Lower leg skin (tissue), 4 donors: ENCODE results near the gene H6PD. TPM values are rescaled to one million over a fixed set of nuclear protein-coding genes. Genes with fewer than 3 reads are reported as not detected.

ENCODE experiments used
- DNase-seq, 2 donors: peaks; one replicate each; pipeline ENCODE4 v3.0.0-alpha.2; 2019; ENCODE audit warnings: low spot score in 2 of 2
- H3K4me3 ChIP-seq: fragments of 200-600 bp; sonication (generic); 2 replicates; pipeline ENCODE4 v1.5.1; 2017; ENCODE audit warnings: mild to moderate bottlenecking, low read depth; ENCODE audit not compliant: poor library complexity, severe bottlenecking
- POLR2A ChIP-seq, 2 donors: fragments of 450-650 bp; IDR thresholded peaks; one replicate each; pipeline ENCODE4 v1.6.1; 2016 to 2017; ENCODE audit warnings: antibody characterized with exemption in 2 of 2, mild to moderate bottlenecking in 1 of 2, moderate library complexity in 1 of 2
- WGBS, 2 donors: methylation state at CpG; one replicate each; pipeline ENCODE4 v1.1.5; 2018; 5-methylcytosine and 5-hydroxymethylcytosine counted together
- intact Hi-C: fragments of 100-400 bp; cut with DNase I; formaldehyde crosslinking; loops from one replicate; pipeline ENCODE4 v1.15.0; 2023; ENCODE audit warnings: low total_unique reads
- total RNA-seq, 4 donors: library from RNA; depleted of rRNA; stranded (reverse); fragments of >200 nt; gene quantifications; one replicate each; pipeline ENCODE4 v1.1.0, GENCODE V29; 2016
- TF ChIP-seq, protein P1 (sequence below), 3 donors: fragments of 450-650 bp; IDR thresholded peaks; one replicate each; pipeline ENCODE4 v1.5.1; 2016; ENCODE audit warnings: antibody characterized with exemption in 3 of 3, mild to moderate bottlenecking in 3 of 3, moderate library complexity in 2 of 3

H6PD gene
- total RNA-seq, 4 donors from 2014 or later: 65.5 to 98.7 (median 87.8) TPM

- no peak overlapping the region for H3K4me3 ChIP-seq
- intact Hi-C loops: no loop called here
- WGBS, 2 donors: 49 to 52% methylated on average over 6 of the region's 6 CpGs
- TF ChIP-seq POLR2A (IDR thresholded peaks at IDR 0.05): no peak
- TF ChIP-seq, protein P1, sequence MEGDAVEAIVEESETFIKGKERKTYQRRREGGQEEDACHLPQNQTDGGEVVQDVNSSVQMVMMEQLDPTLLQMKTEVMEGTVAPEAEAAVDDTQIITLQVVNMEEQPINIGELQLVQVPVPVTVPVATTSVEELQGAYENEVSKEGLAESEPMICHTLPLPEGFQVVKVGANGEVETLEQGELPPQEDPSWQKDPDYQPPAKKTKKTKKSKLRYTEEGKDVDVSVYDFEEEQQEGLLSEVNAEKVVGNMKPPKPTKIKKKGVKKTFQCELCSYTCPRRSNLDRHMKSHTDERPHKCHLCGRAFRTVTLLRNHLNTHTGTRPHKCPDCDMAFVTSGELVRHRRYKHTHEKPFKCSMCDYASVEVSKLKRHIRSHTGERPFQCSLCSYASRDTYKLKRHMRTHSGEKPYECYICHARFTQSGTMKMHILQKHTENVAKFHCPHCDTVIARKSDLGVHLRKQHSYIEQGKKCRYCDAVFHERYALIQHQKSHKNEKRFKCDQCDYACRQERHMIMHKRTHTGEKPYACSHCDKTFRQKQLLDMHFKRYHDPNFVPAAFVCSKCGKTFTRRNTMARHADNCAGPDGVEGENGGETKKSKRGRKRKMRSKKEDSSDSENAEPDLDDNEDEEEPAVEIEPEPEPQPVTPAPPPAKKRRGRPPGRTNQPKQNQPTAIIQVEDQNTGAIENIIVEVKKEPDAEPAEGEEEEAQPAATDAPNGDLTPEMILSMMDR (IDR thresholded peaks at IDR 0.05): no peak
- DNase-seq: no peak
Measured at GRCh38 chr1:9251501-9251900, 16.9 kb downstream of the H6PD start.

DNA sequence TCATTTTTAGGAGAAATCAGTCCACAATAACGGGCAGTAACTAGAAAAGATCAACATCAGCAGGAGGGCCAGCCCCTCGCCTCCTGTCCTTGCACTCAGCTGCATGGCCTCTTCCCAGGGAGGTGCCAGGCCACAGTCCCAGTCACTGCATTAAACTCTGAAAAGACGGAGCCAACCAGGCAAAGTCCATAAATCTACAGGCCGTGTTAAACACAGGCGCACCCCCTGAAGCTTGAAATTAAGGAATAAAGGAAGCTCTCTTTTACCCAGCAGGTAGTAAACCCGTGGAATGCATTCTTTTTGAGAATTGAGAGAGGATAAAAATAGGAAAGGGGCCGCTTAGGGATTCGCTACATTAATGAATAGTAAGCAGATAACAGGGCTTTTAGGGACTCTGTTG lies 18.4 kb downstream of the H6PD start:
- TF ChIP-seq POLR2A (IDR thresholded peaks at IDR 0.05): no peak
- TF ChIP-seq, protein P1 (IDR thresholded peaks at IDR 0.05): no peak
- WGBS, 2 donors: 66 to 80% methylated on average over 8 of the region's 8 CpGs
- intact Hi-C loops: no loop called here
- DNase-seq: no peak
- H3K4me3 ChIP-seq: no peak overlapping the region

- no peak overlapping the region for H3K4me3 ChIP-seq
- intact Hi-C loops: no loop called here
- DNase-seq: no peak
- 83% methylated on average over 10 of the region's 10 CpGs for WGBS, 2 donors
- no peak for TF ChIP-seq POLR2A (IDR thresholded peaks at IDR 0.05)
- TF ChIP-seq, protein P1 (IDR thresholded peaks at IDR 0.05): no peak
Measured at GRCh38 chr1:9253453-9254105, 19.0 kb downstream of the H6PD start.

- no peak for DNase-seq
- intact Hi-C loops: no loop called here
- 88 to 95% methylated on average over 7 of the region's 7 CpGs for WGBS, 2 donors
- TF ChIP-seq, protein P1 (IDR thresholded peaks at IDR 0.05): no peak
- no peak for TF ChIP-seq POLR2A (IDR thresholded peaks at IDR 0.05)
- no peak overlapping the region for H3K4me3 ChIP-seq
Measured at GRCh38 chr1:9256332-9256731, 21.8 kb downstream of the H6PD start.

DNA sequence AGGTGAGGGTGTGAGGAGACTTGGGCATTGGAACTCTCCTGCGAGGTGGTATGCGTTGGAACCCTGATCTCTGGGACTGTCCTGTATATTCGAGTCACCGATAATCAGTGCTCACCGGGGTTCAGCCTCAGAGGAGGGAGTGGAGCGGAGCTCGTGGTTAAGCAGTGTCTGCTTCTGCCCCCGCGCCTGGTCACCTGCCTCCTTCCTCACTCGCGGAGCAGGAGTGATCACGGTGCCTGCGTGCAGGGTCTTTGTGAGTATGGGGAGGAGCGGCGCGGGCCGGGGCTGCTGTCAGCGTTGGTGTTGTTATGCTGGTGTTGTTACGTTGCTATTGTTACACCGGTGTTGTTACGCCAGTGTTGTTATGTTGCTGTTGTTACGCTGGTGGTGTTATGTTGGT lies 23.3 kb downstream of the H6PD start:
- no peak for TF ChIP-seq POLR2A (IDR thresholded peaks at IDR 0.05)
- TF ChIP-seq, protein P1 (IDR thresholded peaks at IDR 0.05): no peak
- DNase-seq: no peak
- 95 to 96% methylated on average over 22 of the region's 22 CpGs for WGBS, 2 donors
- H3K4me3 ChIP-seq: no peak overlapping the region
- intact Hi-C loops: no loop called here

DNA sequence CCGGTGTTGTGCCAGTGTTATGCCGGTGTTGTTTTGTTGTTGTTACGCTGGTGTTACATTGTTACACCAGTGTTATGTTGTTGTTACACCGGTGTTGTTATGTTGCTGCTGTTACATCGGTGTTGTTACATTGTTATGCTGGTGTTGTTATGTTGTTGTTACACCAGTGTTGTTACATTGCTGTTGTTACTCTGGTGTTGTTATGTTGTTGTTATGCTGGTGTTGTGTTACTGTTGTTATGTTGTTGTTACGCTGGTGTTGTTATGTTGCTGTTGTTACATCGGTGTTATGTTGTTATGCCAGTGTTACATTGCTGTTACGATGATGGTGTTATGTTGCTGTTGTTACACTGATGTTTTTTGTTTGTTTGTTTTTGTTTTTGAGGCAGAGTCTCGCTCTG lies 24.1 kb downstream of the H6PD start:
- intact Hi-C loops: loop anchor here (1.0 kb wide), 1 partner anchor 75 kb away; no protein-coding TSS in a partner anchor
- no peak overlapping the region for H3K4me3 ChIP-seq
- no peak for DNase-seq
- no peak for TF ChIP-seq POLR2A (IDR thresholded peaks at IDR 0.05)
- TF ChIP-seq, protein P1 (IDR thresholded peaks at IDR 0.05): no peak
- WGBS, 2 donors: 96 to 98% methylated on average over 9 of the region's 9 CpGs
